Measurements from ENCODE around the gene CFAP410. TPM values are rescaled to one million over a fixed set of nuclear protein-coding genes. Genes with fewer than 3 reads are reported as not detected.

CFAP410 gene
- total and polyA plus RNA-seq, 2 of the 8 experiments (the other 6 are each of a cell fraction or from before 2014, with no cell fraction given): 10.6 to 12.0 TPM

DNA sequence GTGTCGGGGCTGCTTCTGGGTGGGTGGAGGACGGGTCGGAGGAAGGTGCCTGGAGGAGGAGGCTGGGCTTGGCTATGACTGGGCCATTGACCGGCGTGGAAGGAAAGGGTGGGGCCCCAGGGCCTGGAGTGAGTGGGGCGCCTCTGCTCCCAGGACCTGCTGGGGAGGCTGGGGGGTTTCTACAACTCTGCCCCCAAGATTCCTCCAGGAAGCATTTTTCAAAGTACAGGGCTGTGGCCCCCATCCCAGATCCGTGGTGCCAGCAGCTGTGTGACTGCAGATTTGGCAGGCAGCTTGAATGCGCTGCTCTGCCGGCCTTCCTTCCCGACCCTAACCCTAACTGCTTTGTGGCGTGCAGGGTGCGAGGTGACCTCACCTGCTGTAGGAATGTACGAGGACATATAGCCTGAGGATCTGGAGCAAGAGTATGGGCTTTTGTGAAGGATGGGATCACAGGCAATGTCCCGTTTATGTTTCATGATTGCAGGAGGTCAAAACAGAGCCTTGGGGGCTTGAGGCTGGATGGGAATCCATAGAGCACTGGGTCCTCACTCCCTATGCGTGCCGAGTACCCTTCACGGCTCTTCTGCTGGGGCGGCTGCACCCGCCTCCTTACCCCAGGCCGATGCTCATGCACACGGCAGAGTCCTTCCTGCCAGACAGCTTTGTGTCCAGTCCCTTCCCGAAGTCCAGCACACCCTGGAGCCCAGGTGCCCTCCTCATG, 38.9 kb upstream of the CFAP410 start:
- DNase-seq (ENCODE audit: low read depth in 1 of 2, low spot score in 2 of 2) (no peak), FAIRE-seq (no peak)
- no peaks in the 10 kb centered on the region; a peak in 1 of 7 replicates for H3K27me3 ChIP-seq (replicated peaks in 1 of 4; ENCODE audit: control insufficient read depth in 3 of 4, extremely low read depth in 1 of 4, insufficient read depth in 3 of 4, low read length in 3 of 4)
- 92% methylated on average over 21 of the region's 22 CpGs; no CpG with 5 or more reads in 1 of the 2 experiments for WGBS, 2 experiments (ENCODE audit: extremely low coverage in 1 of 2, insufficient coverage in 1 of 2, insufficient read length in 1 of 2, insufficient replicate concordance in 2 of 2, low coverage in 1 of 2, low lambda C conversion rate in 2 of 2, missing lambda C conversion rate in 1 of 2)
- no peak overlapping the region for H3K23ac ChIP-seq (ENCODE audit: insufficient read length)
- H4K91ac ChIP-seq (replicated peaks; ENCODE audit: insufficient read length, low read length): peak overlapping the region; percentile 69
- peak overlapping the region; percentile 100 for H2BK15ac ChIP-seq (ENCODE audit: low read length)
- no peak overlapping the region for H3K4me3 ChIP-seq (ENCODE audit: extremely low read depth in 1 of 4, insufficient read depth in 2 of 4, low read depth in 3 of 4, low read length in 4 of 4)
- no peak for TF ChIP-seq SIN3A (conservative IDR thresholded peaks at IDR 0.05 in 1 of 2, IDR thresholded peaks at IDR 0.05 in 1 of 2; ENCODE audit: low read depth in 1 of 2, low read length in 2 of 2)
- TF ChIP-seq, protein P1, sequence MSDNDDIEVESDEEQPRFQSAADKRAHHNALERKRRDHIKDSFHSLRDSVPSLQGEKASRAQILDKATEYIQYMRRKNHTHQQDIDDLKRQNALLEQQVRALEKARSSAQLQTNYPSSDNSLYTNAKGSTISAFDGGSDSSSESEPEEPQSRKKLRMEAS (IDR thresholded peaks at IDR 0.05): no peak
- TF ChIP-seq, protein P2, sequence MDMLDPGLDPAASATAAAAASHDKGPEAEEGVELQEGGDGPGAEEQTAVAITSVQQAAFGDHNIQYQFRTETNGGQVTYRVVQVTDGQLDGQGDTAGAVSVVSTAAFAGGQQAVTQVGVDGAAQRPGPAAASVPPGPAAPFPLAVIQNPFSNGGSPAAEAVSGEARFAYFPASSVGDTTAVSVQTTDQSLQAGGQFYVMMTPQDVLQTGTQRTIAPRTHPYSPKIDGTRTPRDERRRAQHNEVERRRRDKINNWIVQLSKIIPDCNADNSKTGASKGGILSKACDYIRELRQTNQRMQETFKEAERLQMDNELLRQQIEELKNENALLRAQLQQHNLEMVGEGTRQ (IDR thresholded peaks at IDR 0.05; ENCODE audit: low read length): no peak
- TF ChIP-seq CEBPB (IDR thresholded peaks at IDR 0.05; ENCODE audit: low read depth, low read length): no peak
- no peak for TF ChIP-seq SRF (IDR thresholded peaks at IDR 0.05; ENCODE audit: low read depth, low read length)
- TF ChIP-seq CHD1 (IDR thresholded peaks at IDR 0.05; ENCODE audit: low read depth, low read length): no peak
- TF ChIP-seq BRCA1 (IDR thresholded peaks at IDR 0.05; ENCODE audit: low read depth, low read length): no peak
- TF ChIP-seq SP4 (IDR thresholded peaks at IDR 0.05; ENCODE audit: low read length): no peak
- no peak for TF ChIP-seq CHD2 (IDR thresholded peaks at IDR 0.05; ENCODE audit: low read length)
- H3K18ac ChIP-seq (ENCODE audit: extremely low read depth, low read length): no peak overlapping the region
- H3K56ac ChIP-seq (replicated peaks; ENCODE audit: insufficient read length, low read depth, low read length): no peak overlapping the region
- no peak overlapping the region for H3K9ac ChIP-seq (replicated peaks in 1 of 4; ENCODE audit: extremely low read depth in 1 of 4, low read depth in 3 of 4, low read length in 3 of 4)
- H2AK5ac ChIP-seq (ENCODE audit: low read depth, low read length): no peak overlapping the region
- H3K79me2 ChIP-seq (ENCODE audit: control insufficient read depth in 1 of 2, insufficient read depth in 2 of 2, low read length in 2 of 2): no peaks in the 10 kb centered on the region
- H3K23me2 ChIP-seq (ENCODE audit: low read depth, low read length): peaks cover 2% of the 10 kb centered on the region; the same call in 1 of the 2 replicates
- H4K8ac ChIP-seq (ENCODE audit: extremely low read depth, insufficient read depth, low read length): peak overlapping the region; percentile 71
- no peak overlapping the region for H3K4ac ChIP-seq (replicated peaks; ENCODE audit: insufficient read length, low read depth, low read length)
- H2AFZ ChIP-seq (ENCODE audit: low read length): no peak overlapping the region
- H3K4me2 ChIP-seq (ENCODE audit: insufficient read depth in 1 of 2, low read depth in 2 of 2, low read length in 2 of 2): no peak overlapping the region
- H3K27ac ChIP-seq (ENCODE audit: low read depth, low read length): no peak overlapping the region
- H2BK5ac ChIP-seq (ENCODE audit: low read depth, low read length): peak overlapping the region; percentile 71
- H3K4me1 ChIP-seq (replicated peaks in 1 of 4; ENCODE audit: control insufficient read depth in 3 of 4, insufficient read depth in 4 of 4, low read length in 3 of 4): peaks cover 0 to 9% (median 2%) of the 10 kb centered on the region in 4 experiments; a peak in 2 of 7 replicates
- no peaks in the 10 kb centered on the region for H3K79me1 ChIP-seq (ENCODE audit: low read depth, low read length)
- CTCF ChIA-PET (ENCODE audit: partially characterized antibody): interaction anchor here (0.7 to 2.8 kb wide), 9 partner anchors 9 to 102 kb away, joined by 3 to 15 read pairs (median 4); no protein-coding TSS in a partner anchor
- no peaks in the 10 kb centered on the region for H3K36me3 ChIP-seq (ENCODE audit: control insufficient read depth in 2 of 4, insufficient read depth in 4 of 4, low read length in 3 of 4)
- H3K9me3 ChIP-seq (ENCODE audit: insufficient read depth in 2 of 2, low read depth in 1 of 2, low read length in 1 of 2): peaks cover 6 to 14% of the 10 kb centered on the region in 2 experiments; a peak in 3 of 4 replicates
- no peak overlapping the region for H4K5ac ChIP-seq (ENCODE audit: insufficient read length, low read depth, low read length)
- peak overlapping the region; percentile 33; the same call in 1 of the 2 replicates for H2BK12ac ChIP-seq (ENCODE audit: low read depth, low read length)
- POLR2A ChIA-PET (ENCODE audit: partially characterized antibody): interaction anchor here (1.0 to 1.3 kb wide), 2 partner anchors 18 to 38 kb away, joined by 3 read pairs; no protein-coding TSS in a partner anchor
- H3K14ac ChIP-seq (ENCODE audit: insufficient read length): no peak overlapping the region
- H4K20me1 ChIP-seq (replicated peaks in 1 of 2; ENCODE audit: control insufficient read depth in 1 of 2, insufficient read depth in 2 of 2, low read length in 2 of 2): no peaks in the 10 kb centered on the region
- H2BK20ac ChIP-seq (ENCODE audit: low read length): no peak overlapping the region
- no peak overlapping the region for H2BK120ac ChIP-seq (replicated peaks; ENCODE audit: low read depth, low read length)

All from H1 (cell line).